Type B pancreatic cell (in vitro differentiated cells): ENCODE data around the gene FOXG1. TPM values are rescaled to one million over a fixed set of nuclear protein-coding genes. Genes with fewer than 3 reads are reported as not detected.

Experiments used
- DNase-seq: peaks from one replicate; pipeline ENCODE4 v3.0.0; 2021; ENCODE audit warnings: mixed read lengths; ENCODE audit not compliant: unreplicated experiment; ENCODE audit errors: extremely low spot score
- H3K27ac Mint-ChIP-seq: 2 replicates; pipeline ENCODE4 v1.8.0; 2021; ENCODE audit warnings: mild to moderate bottlenecking, mixed read lengths
- H3K27me3 Mint-ChIP-seq: 2 replicates; pipeline ENCODE4 v1.8.0; 2021; ENCODE audit warnings: mixed read lengths
- H3K36me3 Mint-ChIP-seq: 2 replicates; pipeline ENCODE4 v1.8.0; 2021; ENCODE audit warnings: mixed read lengths
- H3K4me1 Mint-ChIP-seq: one replicate; pipeline ENCODE4 v1.8.0; 2021; ENCODE audit warnings: mixed read lengths; ENCODE audit not compliant: unreplicated experiment
- H3K4me3 Mint-ChIP-seq: 2 replicates; pipeline ENCODE4 v1.8.0; 2021; ENCODE audit warnings: mild to moderate bottlenecking, mixed read lengths
- H3K9me3 Mint-ChIP-seq: 2 replicates; pipeline ENCODE4 v1.8.0; 2021; ENCODE audit warnings: mixed read lengths
- total RNA-seq: library from RNA; stranded (reverse); gene quantifications from 2 replicates; pipeline ENCODE4 v1.2.1, GENCODE V29; 2021; ENCODE audit warnings: low replicate concordance
- TF ChIP-seq, protein P1 (sequence below): fragments of 200-600 bp; sonication (generic); conservative IDR thresholded peaks from 2 replicates; pipeline ENCODE4 v1.5.0; 2021; ENCODE audit warnings: antibody characterized with exemption, mild to moderate bottlenecking

FOXG1 gene
- total RNA-seq, 1 donor from 2014 or later, result 1.7 TPM

DNA sequence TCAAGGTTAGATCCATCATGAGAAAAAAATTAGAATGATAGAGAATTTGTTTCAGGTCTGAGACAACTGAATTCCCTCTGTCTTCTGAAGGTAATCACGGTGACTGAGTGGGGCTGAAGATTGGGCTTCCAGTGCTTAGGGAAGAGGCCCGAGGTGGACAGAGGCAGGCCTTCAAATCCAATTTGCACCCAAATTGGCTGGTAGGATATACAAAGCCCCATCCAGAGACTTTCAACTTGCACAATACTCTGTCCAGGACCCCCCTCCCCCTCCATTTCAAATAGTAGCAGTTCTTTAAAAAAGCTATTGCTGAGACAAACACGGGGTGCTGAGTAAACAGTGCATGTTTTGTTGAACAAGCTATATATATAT is 3.6 kb upstream of the FOXG1 start:
- Mint-ChIP-seq H3K27ac (no peak overlapping the region), H3K4me3 (no peak overlapping the region), H3K4me1 (peaks cover 16% of the 10 kb centered on the region), H3K36me3 (no peaks in the 10 kb centered on the region), H3K9me3 (no peaks in the 10 kb centered on the region), H3K27me3 (peaks cover 92% of the 10 kb centered on the region)
- no peak for DNase-seq
- TF ChIP-seq, protein P1, sequence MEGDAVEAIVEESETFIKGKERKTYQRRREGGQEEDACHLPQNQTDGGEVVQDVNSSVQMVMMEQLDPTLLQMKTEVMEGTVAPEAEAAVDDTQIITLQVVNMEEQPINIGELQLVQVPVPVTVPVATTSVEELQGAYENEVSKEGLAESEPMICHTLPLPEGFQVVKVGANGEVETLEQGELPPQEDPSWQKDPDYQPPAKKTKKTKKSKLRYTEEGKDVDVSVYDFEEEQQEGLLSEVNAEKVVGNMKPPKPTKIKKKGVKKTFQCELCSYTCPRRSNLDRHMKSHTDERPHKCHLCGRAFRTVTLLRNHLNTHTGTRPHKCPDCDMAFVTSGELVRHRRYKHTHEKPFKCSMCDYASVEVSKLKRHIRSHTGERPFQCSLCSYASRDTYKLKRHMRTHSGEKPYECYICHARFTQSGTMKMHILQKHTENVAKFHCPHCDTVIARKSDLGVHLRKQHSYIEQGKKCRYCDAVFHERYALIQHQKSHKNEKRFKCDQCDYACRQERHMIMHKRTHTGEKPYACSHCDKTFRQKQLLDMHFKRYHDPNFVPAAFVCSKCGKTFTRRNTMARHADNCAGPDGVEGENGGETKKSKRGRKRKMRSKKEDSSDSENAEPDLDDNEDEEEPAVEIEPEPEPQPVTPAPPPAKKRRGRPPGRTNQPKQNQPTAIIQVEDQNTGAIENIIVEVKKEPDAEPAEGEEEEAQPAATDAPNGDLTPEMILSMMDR, result no peak

DNA sequence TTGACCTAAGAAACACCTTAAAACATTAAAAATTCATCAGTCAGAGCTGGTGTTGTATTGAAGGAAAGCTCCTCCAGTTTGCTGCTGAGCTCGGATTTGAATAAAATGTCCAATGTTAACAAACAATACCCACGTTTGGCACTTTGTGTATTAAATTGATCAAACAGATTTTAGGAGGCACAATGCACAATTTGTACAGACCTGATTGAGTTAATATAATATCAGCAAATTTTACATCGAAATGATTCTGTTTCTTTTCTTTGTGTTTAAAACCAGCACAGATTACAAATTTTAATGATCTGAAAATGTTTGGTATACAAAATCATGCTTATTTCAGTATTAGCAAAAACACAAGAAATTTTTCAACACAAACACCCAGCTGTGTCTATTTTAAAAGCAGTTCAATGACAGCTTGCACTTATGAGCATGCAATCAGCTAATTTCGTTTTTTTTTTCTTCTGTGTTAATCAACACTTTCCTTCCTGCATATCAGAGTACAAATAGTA is 2.8 kb upstream of the FOXG1 start:
- no peaks in the 10 kb centered on the region for H3K9me3 Mint-ChIP-seq
- H3K4me1 Mint-ChIP-seq, result peaks cover 12% of the 10 kb centered on the region
- no peaks in the 10 kb centered on the region for H3K36me3 Mint-ChIP-seq
- TF ChIP-seq, protein P1, result no peak
- no peak overlapping the region for H3K27ac Mint-ChIP-seq
- peaks cover 92% of the 10 kb centered on the region for H3K27me3 Mint-ChIP-seq
- DNase-seq, result no peak
- H3K4me3 Mint-ChIP-seq, result peak overlapping the region; percentile 76

DNA sequence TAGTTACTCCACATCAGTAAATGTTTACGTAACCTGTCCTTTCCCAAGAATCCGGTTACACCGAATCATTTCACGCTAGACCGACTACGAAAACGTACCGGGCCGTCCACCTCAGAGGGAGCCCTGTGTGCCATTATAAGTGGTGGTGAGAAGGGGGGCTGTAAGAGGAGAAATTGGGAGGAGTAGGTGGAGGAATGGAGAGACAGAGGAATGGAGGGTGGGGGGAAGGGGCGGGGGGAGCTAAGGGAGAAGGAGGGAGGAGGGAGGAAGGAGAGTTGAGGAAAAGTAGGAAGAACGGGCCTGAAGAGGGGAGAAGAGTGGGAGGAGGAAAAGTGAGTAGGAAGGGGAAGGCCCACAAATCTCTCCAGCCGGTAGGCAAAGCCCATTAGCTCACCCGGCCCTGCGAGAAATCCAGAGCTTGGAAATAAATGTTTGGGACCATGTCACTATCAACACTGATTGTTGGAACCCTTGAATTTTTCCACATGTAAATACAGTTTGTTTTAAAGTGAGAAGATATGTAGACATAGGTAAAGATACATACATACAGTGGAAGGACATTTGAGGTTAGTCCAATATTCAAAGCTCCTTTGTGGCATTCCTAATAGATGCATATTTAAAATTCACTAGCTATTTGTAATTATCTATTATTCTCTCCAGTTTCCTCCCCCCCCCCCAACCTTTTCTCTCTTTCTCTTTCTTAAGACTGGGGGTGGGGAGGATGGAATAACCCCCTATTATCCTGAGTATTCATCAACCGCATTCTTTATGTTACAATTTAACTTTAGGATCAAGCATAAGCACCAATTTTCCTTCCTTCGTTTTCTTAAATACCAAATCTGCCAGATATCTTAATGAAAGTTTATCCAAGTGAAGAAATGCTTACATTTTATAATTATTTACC is 2.1 kb upstream of the FOXG1 start:
- Mint-ChIP-seq H3K4me1 (peaks cover 6% of the 10 kb centered on the region), H3K36me3 (no peaks in the 10 kb centered on the region), H3K27me3 (peaks cover 92% of the 10 kb centered on the region), H3K9me3 (no peaks in the 10 kb centered on the region), H3K4me3 (peak overlapping the region; percentile 76), H3K27ac (no peak overlapping the region)
- no peak for DNase-seq
- TF ChIP-seq, protein P1, result no peak

DNA sequence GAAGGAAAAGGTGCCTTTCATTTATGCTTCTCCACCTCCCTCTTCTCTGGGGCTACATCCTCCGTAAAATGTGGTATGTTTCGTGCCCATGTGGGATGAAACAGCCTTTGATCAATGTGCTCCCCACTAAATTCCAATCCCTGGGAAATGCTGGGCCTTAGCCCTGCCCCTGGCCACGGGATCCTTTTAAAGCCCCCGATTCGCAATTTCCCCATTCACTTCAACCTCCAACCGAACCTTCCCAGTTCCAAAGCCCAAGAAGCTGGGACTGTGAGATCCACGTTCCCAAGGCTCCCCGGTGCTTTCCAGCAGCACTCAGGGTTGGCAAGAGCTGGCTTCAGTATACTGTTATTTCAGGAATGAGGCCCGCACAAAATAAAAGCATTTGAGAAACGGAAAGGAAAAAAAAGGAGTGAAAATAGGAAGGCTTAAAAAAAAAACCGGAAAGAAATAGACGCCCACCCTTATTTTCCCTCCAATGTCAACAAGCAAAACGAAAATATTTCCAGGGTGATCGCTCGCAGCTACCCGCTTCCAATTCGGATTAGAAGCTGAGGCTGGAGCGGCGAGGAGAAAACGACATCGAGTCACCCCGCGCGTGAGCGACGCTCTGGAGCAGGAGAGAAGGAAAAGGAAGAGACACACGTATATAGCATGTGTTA is 1.3 kb upstream of the FOXG1 start:
- Mint-ChIP-seq H3K27me3 (peaks cover 90% of the 10 kb centered on the region), H3K27ac (no peak overlapping the region), H3K36me3 (no peaks in the 10 kb centered on the region), H3K9me3 (no peaks in the 10 kb centered on the region), H3K4me3 (peak overlapping the region; percentile 65), H3K4me1 (no peaks in the 10 kb centered on the region)
- DNase-seq, result no peak
- TF ChIP-seq, protein P1, result no peak

DNA sequence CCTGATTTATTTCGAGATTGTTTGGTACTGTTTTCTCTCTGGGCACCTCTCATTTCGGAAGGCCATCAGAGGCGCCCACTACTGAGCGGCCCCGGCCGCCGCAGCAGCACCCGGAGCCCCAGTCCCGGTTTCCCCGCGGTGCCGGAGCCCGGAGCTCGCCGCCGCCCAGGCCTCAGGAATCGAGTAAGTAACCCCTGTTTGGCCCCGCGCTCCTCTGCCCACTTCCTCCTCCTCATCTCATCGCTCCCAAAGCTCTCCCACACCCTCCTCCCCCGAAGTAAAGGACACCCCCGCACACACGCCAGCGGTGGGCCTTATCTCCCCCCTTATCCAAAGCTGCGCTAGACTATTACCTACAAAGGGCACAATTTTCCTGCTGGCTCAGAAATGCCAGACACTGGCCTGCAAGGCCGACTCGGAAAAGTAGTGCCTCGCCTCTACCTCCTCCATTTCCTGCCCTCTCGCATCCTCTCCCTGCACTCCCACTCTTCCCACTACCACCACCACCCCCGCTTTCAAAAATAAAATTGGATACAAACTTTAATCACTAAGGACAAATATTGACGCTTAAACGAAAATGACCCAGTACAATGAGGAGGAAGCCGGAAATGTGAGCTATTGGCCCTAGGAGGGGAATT is 637 bp upstream of the FOXG1 start:
- H3K4me3 Mint-ChIP-seq, result peak overlapping the region; percentile 90
- no peaks in the 10 kb centered on the region for H3K36me3 Mint-ChIP-seq
- DNase-seq, result no peak
- TF ChIP-seq, protein P1, result no peak
- peaks cover 90% of the 10 kb centered on the region for H3K27me3 Mint-ChIP-seq
- H3K27ac Mint-ChIP-seq, result peak overlapping the region; percentile 37
- H3K9me3 Mint-ChIP-seq, result no peaks in the 10 kb centered on the region
- H3K4me1 Mint-ChIP-seq, result no peaks in the 10 kb centered on the region
